PC-9 (cell line): Measurements from ENCODE around the gene GPR15LG.

Source experiments
- CTCF ChIP-seq: fragments of 200-600 bp; sonication (generic); conservative IDR thresholded peaks from 2 replicates; pipeline ENCODE4 v1.6.1; 2017; ENCODE audit warnings: mixed run types, antibody characterized with exemption, mild to moderate bottlenecking, moderate library complexity
- EZH2 ChIP-seq: fragments of 200-600 bp; sonication (generic); IDR thresholded peaks from 2 replicates; pipeline ENCODE4 v1.8.0; 2017; ENCODE audit warnings: antibody characterized with exemption, low read depth

- TF ChIP-seq CTCF (no peak), EZH2 (no peak)
Observed at GRCh38 chr10:84178160-84178609, 4.6 kb downstream of the GPR15LG start.
